Liver (tissue), 9 donors: ENCODE results near the gene SLC36A3. TPM values are rescaled to one million over a fixed set of nuclear protein-coding genes. Genes with fewer than 3 reads are reported as not detected.
"Not testable (repeated sequence)": the region's sequence is repeated elsewhere in the genome, so short reads cannot be mapped to it uniquely, and the experiment has no call there.

Source experiments
- DNase-seq: peaks from one replicate; pipeline ENCODE4 v3.0.0-alpha.2; 2017; ENCODE audit warnings: low spot score
- H3K27ac ChIP-seq, 2 donors: one replicate each; pipeline ENCODE4 v1.7.0; 2013; ENCODE audit warnings: inconsistent platforms in 2 of 2, low read length in 2 of 2, control low read depth in 1 of 2, low read depth in 1 of 2, mild to moderate bottlenecking in 1 of 2
- H3K27me3 ChIP-seq, 4 donors: one replicate each; pipeline versions ENCODE4 v1.6.1 to v1.7.0; 2013; ENCODE audit warnings: low read length in 3 of 4, inconsistent platforms in 1 of 4, mild to moderate bottlenecking in 1 of 4, moderate library complexity in 1 of 4; ENCODE audit not compliant: control insufficient read depth in 4 of 4, insufficient read depth in 4 of 4
- H3K36me3 ChIP-seq, 4 donors: one replicate each; pipeline versions ENCODE4 v1.6.1 to v1.7.0; 2013; ENCODE audit warnings: low read length in 3 of 4, mild to moderate bottlenecking in 3 of 4, low read depth in 1 of 4, moderate library complexity in 1 of 4; ENCODE audit not compliant: control insufficient read depth in 4 of 4, insufficient read depth in 3 of 4
- H3K4me1 ChIP-seq, 4 donors: one replicate each; pipeline versions ENCODE4 v1.6.1 to v1.7.0; 2013; ENCODE audit warnings: low read length in 3 of 4, mild to moderate bottlenecking in 3 of 4, moderate library complexity in 1 of 4; ENCODE audit not compliant: control insufficient read depth in 4 of 4, insufficient read depth in 4 of 4
- H3K4me3 ChIP-seq, 3 donors: one replicate each; pipeline versions ENCODE4 v1.6.1 to v1.7.0; 2013; ENCODE audit warnings: low read length in 3 of 3, control low read depth in 1 of 3, low read depth in 1 of 3, mild to moderate bottlenecking in 1 of 3
- H3K9ac ChIP-seq, 2 donors: one replicate each; pipeline ENCODE4 v1.7.0; 2013; ENCODE audit warnings: low read length in 2 of 2, mild to moderate bottlenecking in 2 of 2, moderate library complexity in 2 of 2, control low read depth in 1 of 2, low read depth in 1 of 2
- H3K9me3 ChIP-seq, 4 donors: one replicate each; pipeline versions ENCODE4 v1.6.1 to v1.7.0; 2013; ENCODE audit warnings: low read length in 3 of 4; ENCODE audit not compliant: control insufficient read depth in 4 of 4
- ATF3 ChIP-seq: IDR thresholded peaks from 2 replicates; pipeline ENCODE4 v1.6.1; 2016; ENCODE audit warnings: antibody characterized with exemption
- CTCF ChIP-seq: fragments of 150-350 bp; IDR thresholded peaks from 2 replicates; pipeline ENCODE4 v1.5.1; 2017; ENCODE audit warnings: improper control_type of control experiment, low read depth, low read length; ENCODE audit not compliant: missing input control
- EGR1 ChIP-seq, 2 donors: IDR thresholded peaks; 2 replicates each; pipeline ENCODE4 v1.6.1; 2016 to 2018; ENCODE audit warnings: antibody characterized with exemption in 2 of 2, low read depth in 2 of 2
- FOXA1 ChIP-seq: IDR thresholded peaks from 2 replicates; pipeline ENCODE4 v1.6.1; 2016; ENCODE audit warnings: antibody characterized with exemption
- FOXA2 ChIP-seq: IDR thresholded peaks from 2 replicates; pipeline ENCODE4 v1.6.1; 2016; ENCODE audit warnings: antibody characterized with exemption
- GABPA ChIP-seq, 2 donors: IDR thresholded peaks in 1 of 2; conservative IDR thresholded peaks in 1 of 2; 2 replicates each; pipeline ENCODE4 v1.6.1; 2016; ENCODE audit warnings: antibody characterized with exemption in 2 of 2, mild to moderate bottlenecking in 1 of 2, moderate library complexity in 1 of 2
- HNF4A ChIP-seq, 2 donors: conservative IDR thresholded peaks; 2 replicates each; pipeline ENCODE4 v1.6.1; 2016; ENCODE audit warnings: antibody characterized with exemption in 2 of 2, mild to moderate bottlenecking in 2 of 2
- HNF4G ChIP-seq: IDR thresholded peaks from 2 replicates; pipeline ENCODE4 v1.6.1; 2016; ENCODE audit warnings: antibody characterized with exemption
- JUND ChIP-seq, 2 donors: IDR thresholded peaks; 2 replicates each; pipeline ENCODE4 v1.6.1; 2016; ENCODE audit warnings: antibody characterized with exemption in 2 of 2
- MAX ChIP-seq: IDR thresholded peaks from 2 replicates; pipeline ENCODE4 v1.6.1; 2016; ENCODE audit warnings: antibody characterized with exemption
- NR2F2 ChIP-seq: IDR thresholded peaks from 2 replicates; pipeline ENCODE4 v1.6.1; 2016; ENCODE audit warnings: antibody characterized with exemption
- RAD21 ChIP-seq, 2 donors: IDR thresholded peaks; 2 replicates each; pipeline ENCODE4 v1.6.1; 2016; ENCODE audit warnings: antibody characterized with exemption in 2 of 2, mild to moderate bottlenecking in 2 of 2
- REST ChIP-seq: IDR thresholded peaks from 2 replicates; pipeline ENCODE4 v1.6.1; 2016; ENCODE audit warnings: antibody characterized with exemption, mild to moderate bottlenecking
- RXRA ChIP-seq, 2 donors: IDR thresholded peaks; 2 replicates each; pipeline ENCODE4 v1.6.1; 2017 to 2018; ENCODE audit warnings: antibody characterized with exemption in 2 of 2, mild to moderate bottlenecking in 1 of 2
- SP1 ChIP-seq: IDR thresholded peaks from 2 replicates; pipeline ENCODE4 v1.6.1; 2018; ENCODE audit warnings: antibody characterized with exemption, mild to moderate bottlenecking
- WGBS: extraction: QIAGEN DNeasy Blood & Tissue Kit; methylation state at CpG from one replicate; pipeline ENCODE4 v1.1.7; 2013; 5-methylcytosine and 5-hydroxymethylcytosine counted together
- polyA plus RNA-seq, 2 donors: library from polyadenylated mRNA; stranded (reverse) in 1 of 2; unstranded in 1 of 2; fragments of 200-250 nt in 1 of 2; fragments of >200 nt in 1 of 2; fragmentation: Nextera tagmentation in 1 of 2; extraction: Ambion mirVana in 1 of 2; gene quantifications; one replicate each; pipeline versions ENCODE4 v1.2.1 to v1.2.3, GENCODE V29; 2013 to 2015
- total RNA-seq, 2 donors: library from RNA; depleted of rRNA; stranded (reverse); fragments of >200 nt; gene quantifications; one replicate each; pipeline ENCODE4 v1.2.3, GENCODE V29; 2014
- donor health status: healthy.
- donor health status: healthy.
- donor health status: healthy.
- donor health status: healthy.
- donor health status: healthy.

SLC36A3 gene
- total and polyA plus RNA-seq, 4 donors: not detected

- TF ChIP-seq JUND (IDR thresholded peaks at IDR 0.05): no peak
- TF ChIP-seq SP1: no peak
- no peak for TF ChIP-seq RXRA (IDR thresholded peaks at IDR 0.05)
These were observed 65.2 kb downstream of the SLC36A3 start (continued) for GRCh38 chr5:151238303-151238741.

GRCh38 chr5:151237685-151238084, 65.9 kb downstream of the SLC36A3 start:
- no peaks in the 10 kb centered on the region for H3K27me3 ChIP-seq
- no peak overlapping the region for H3K27ac ChIP-seq
- H3K36me3 ChIP-seq: no peaks in the 10 kb centered on the region
- WGBS: 95% methylated on average over 7 of the region's 7 CpGs
- DNase-seq: no peak
- H3K9ac ChIP-seq: no peak overlapping the region
- no peak overlapping the region for H3K4me3 ChIP-seq
- H3K9me3 ChIP-seq: no peaks in the 10 kb centered on the region
- H3K4me1 ChIP-seq: peaks cover 4 to 17% (median 10%) of the 10 kb centered on the region in 4 donors
- TF ChIP-seq FOXA2 (no peak), FOXA1 (no peak), RXRA (IDR thresholded peaks at IDR 0.05) (no peak), HNF4A (conservative IDR thresholded peaks at IDR 0.05) (no peak), MAX (no peak), CTCF (no peak), ATF3 (no peak), NR2F2 (no peak), EGR1 (IDR thresholded peaks at IDR 0.05; ENCODE audit: low read depth in 2 of 2) (no peak), GABPA (IDR thresholded peaks at IDR 0.05 in 1 of 2, conservative IDR thresholded peaks at IDR 0.05 in 1 of 2) (no peak), JUND (IDR thresholded peaks at IDR 0.05) (no peak), REST (no peak), HNF4G (no peak)

GRCh38 chr5:151236888-151237287, 66.7 kb downstream of the SLC36A3 start:
- Histone ChIP-seq H3K4me1 (peaks cover 4 to 17% (median 10%) of the 10 kb centered on the region in 4 donors), H3K4me3 (no peak overlapping the region), H3K36me3 (no peaks in the 10 kb centered on the region), H3K9ac (no peak overlapping the region), H3K27ac (no peak overlapping the region), H3K27me3 (no peaks in the 10 kb centered on the region), H3K9me3 (no peaks in the 10 kb centered on the region)
- TF ChIP-seq ATF3: no peak
- TF ChIP-seq NR2F2: no peak
- TF ChIP-seq EGR1 (IDR thresholded peaks at IDR 0.05; ENCODE audit: low read depth in 2 of 2): no peak
- no peak for TF ChIP-seq REST
- TF ChIP-seq MAX: no peak
- TF ChIP-seq RAD21 (IDR thresholded peaks at IDR 0.05): no peak
- WGBS: 95% methylated on average over 1 of the region's 1 CpG
- no peak for DNase-seq

- peaks cover 4 to 17% (median 10%) of the 10 kb centered on the region in 4 donors for H3K4me1 ChIP-seq
- not testable (repeated sequence) for H3K9ac ChIP-seq, DNase-seq, H3K9me3 ChIP-seq, H3K4me3 ChIP-seq, H3K36me3 ChIP-seq, H3K27me3 ChIP-seq
- 95% methylated on average over 6 of the region's 6 CpGs for WGBS
- H3K27ac ChIP-seq: peak overlapping the region; percentile 9 to 71
These were observed 68.4 kb downstream of the SLC36A3 start for GRCh38 chr5:151235239-151235571.
